D721Med (cell line): ENCODE results near the gene SLC6A6.

Experiments used
- DNase-seq: peaks from one replicate; pipeline ENCODE4 v3.0.0; 2011; ENCODE audit warnings: low spot score; ENCODE audit not compliant: insufficient read length
- FAIRE-seq: peaks from 2 replicates; lab custom pipeline; 2011; peaks lifted over from hg19 to GRCh38; lab: Jason Lieb, UNC
- CTCF ChIP-seq: IDR thresholded peaks from 2 replicates; pipeline ENCODE4 v1.5.1; 2012; ENCODE audit warnings: mild to moderate bottlenecking, control low read depth; ENCODE audit not compliant: insufficient read depth; ENCODE audit errors: missing control alignments

Gene SLC6A6

GRCh38 chr3:14507757-14508504 lies 105.5 kb downstream of the SLC6A6 start:
- DNase-seq (no peak), FAIRE-seq (no peak)
- TF ChIP-seq CTCF = no peak

DNA sequence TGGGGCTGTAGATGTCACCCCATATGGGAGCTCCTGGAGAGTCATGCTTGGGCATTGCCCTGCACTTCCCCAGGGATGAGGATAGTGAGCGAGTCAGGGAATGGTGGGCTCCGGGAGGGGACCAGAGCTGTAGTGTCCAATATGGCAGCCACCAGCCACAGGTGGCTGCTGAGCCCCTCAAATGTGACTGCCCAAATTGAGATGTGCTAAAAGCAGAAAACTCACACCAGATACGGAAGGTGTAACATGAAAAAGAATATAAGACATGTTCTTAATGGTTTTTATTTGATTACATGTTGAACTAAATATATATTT lies 106.1 kb downstream of the SLC6A6 start:
- no peak for DNase-seq
- FAIRE-seq = no peak
- no peak for TF ChIP-seq CTCF

GRCh38 chr3:14508966-14509795 lies 106.8 kb downstream of the SLC6A6 start:
- TF ChIP-seq CTCF = peak; percentile 69
- DNase-seq (peak; percentile 89), FAIRE-seq (no peak)

GRCh38 chr3:14509796-14510100 lies 107.3 kb downstream of the SLC6A6 start:
- DNase-seq = no peak
- FAIRE-seq = no peak
- no peak for TF ChIP-seq CTCF

DNA sequence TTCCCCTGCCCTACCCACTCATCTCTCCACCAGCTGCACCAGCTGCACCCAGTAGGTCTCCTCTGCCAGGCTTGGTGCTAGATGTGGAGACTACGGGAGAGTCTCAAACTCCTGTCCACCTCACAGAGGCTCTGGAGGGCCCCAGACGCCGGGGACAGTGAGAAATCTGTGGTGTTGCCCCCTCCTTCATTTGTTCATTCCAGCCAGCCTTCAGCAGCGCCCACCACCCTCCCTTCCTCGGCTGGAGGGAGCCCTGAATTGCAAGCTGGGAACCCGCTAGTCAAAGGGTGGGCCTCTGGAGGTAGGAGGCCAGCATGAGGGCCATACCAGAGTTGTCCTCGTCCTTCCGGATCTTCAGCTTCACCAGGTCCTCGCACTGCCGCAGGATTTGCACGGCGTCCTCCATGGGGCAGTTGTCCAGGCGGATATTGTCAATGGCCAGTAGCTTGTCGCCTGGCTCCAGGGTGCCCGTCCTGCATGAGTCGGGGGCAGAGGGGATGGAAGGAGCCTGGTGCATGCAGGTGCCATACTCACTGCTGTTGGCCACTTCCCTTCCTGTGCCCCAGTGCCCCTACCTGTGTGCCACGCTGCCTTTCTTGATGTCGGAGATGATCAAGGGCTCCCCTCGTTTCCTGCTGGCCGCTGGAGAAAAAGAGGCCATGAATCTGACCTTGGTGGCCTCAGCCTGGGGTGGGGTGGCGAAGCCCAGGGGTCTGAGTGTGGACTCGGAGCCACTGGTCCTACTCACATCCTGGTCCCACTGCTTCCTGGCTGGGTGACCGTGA lies 108.6 kb downstream of the SLC6A6 start:
- no peak for TF ChIP-seq CTCF
- FAIRE-seq = no peak
- DNase-seq = no peak

DNA sequence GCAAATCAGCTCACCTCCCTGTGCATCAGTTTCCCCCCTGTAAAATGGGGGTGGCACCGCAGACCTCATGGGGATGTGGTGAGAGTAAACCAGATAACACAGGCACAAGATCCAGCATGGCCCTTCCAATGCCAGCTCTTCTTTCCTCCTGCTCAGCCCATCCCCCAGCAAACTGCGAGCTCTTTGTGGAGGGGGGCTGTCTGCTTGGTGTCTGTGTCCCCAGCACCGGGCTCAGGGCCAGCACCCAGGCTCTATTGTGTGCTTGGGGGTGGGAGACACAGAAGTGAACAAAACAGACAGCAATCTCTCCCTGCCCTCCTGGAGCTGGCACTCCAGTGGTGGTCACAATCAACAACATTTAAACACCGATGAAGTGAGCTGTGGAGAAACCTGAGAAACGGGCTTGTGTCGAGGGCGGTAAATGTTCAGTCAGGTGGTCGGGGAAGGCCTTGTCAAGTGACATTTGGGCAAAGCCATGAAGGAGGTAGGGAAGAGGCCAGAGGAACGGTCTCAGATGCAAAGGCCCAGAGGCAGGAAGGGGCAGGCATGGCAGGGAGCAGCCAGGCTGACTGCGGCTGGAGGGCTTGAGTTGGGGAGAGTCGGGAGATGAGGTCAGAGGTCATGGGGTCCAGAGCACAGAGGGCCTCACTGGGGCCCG lies 109.3 kb downstream of the SLC6A6 start:
- DNase-seq (no peak), FAIRE-seq (no peak)
- no peak for TF ChIP-seq CTCF
